Osteoblast (primary cell): ENCODE results near the gene COL23A1. TPM values are rescaled to one million over a fixed set of nuclear protein-coding genes. Genes with fewer than 3 reads are reported as not detected.
A peak's percentile ranks its signal among the peaks of the same experiment; 100 is the strongest.

ENCODE experiments used
- DNase-seq: peaks from one replicate; pipeline ENCODE4 v3.0.0; 2011; ENCODE audit warnings: low spot score, mixed read lengths; ENCODE audit not compliant: insufficient read length; ENCODE audit errors: missing footprints
- H2AFZ ChIP-seq: 2 replicates; pipeline ENCODE4 v1.6.0; 2011; ENCODE audit warnings: mild to moderate bottlenecking, low read length
- H3K27ac ChIP-seq: 2 replicates; pipeline ENCODE4 v1.5.1; 2011; ENCODE audit warnings: mild to moderate bottlenecking, low read depth, low read length, moderate library complexity
- H3K27me3 ChIP-seq: 2 replicates; pipeline ENCODE4 v1.6.0; 2012; ENCODE audit warnings: mild to moderate bottlenecking, control low read depth, inconsistent platforms, low read length, moderate library complexity; ENCODE audit not compliant: insufficient read depth
- H3K36me3 ChIP-seq: 2 replicates; pipeline ENCODE4 v1.5.1; 2011; ENCODE audit warnings: mild to moderate bottlenecking, low read length, control low read depth, moderate library complexity; ENCODE audit not compliant: insufficient read depth
- H3K4me1 ChIP-seq: 2 replicates; pipeline ENCODE4 v1.5.1; 2011; ENCODE audit warnings: mild to moderate bottlenecking, low read length, control low read depth, moderate library complexity; ENCODE audit not compliant: insufficient read depth
- H3K4me2 ChIP-seq: 2 replicates; pipeline ENCODE4 v1.6.0; 2011; ENCODE audit warnings: mild to moderate bottlenecking, low read length; ENCODE audit not compliant: insufficient read depth
- H3K4me3 ChIP-seq: fragments of 200-600 bp; sonication (generic); 3 replicates; pipeline ENCODE4 v1.5.1; 2012; ENCODE audit warnings: mild to moderate bottlenecking, low read length, inconsistent platforms; ENCODE audit not compliant: insufficient read depth
- H3K79me2 ChIP-seq: 2 replicates; pipeline ENCODE4 v1.6.0; 2012; ENCODE audit warnings: mild to moderate bottlenecking, low read length, control low read depth, inconsistent platforms; ENCODE audit not compliant: insufficient read depth
- H3K9me3 ChIP-seq: 2 replicates; pipeline ENCODE4 v1.5.1; 2011; ENCODE audit warnings: low read depth, low read length, control low read depth
- H4K20me1 ChIP-seq: 2 replicates; pipeline ENCODE4 v1.6.0; 2012; ENCODE audit warnings: mild to moderate bottlenecking, low read length, control low read depth; ENCODE audit not compliant: insufficient read depth
- CTCF ChIP-seq: IDR thresholded peaks from 2 replicates; pipeline ENCODE4 v1.5.1; 2011; ENCODE audit warnings: mild to moderate bottlenecking, low read depth, low read length, moderate library complexity; ENCODE audit errors: extremely low read depth
- total RNA-seq: library from RNA; depleted of rRNA; stranded (reverse); fragments of >200 nt; gene quantifications from 2 replicates; pipeline ENCODE4 v1.2.3, GENCODE V29; 2012

The COL23A1 gene
- total RNA-seq, 1 donor: under 0.01 TPM

GRCh38 chr5:178449163-178450070 lies 140.8 kb downstream of the COL23A1 start:
- no peak overlapping the region for H3K4me3 ChIP-seq
- no peak overlapping the region for H3K4me2 ChIP-seq
- no peak for DNase-seq
- no peak overlapping the region for H2AFZ ChIP-seq
- no peaks in the 10 kb centered on the region for H3K79me2 ChIP-seq
- no peaks in the 10 kb centered on the region for H3K4me1 ChIP-seq
- no peaks in the 10 kb centered on the region for H3K27me3 ChIP-seq
- TF ChIP-seq CTCF: no peak
- H3K9me3 ChIP-seq: no peaks in the 10 kb centered on the region
- H3K27ac ChIP-seq: no peak overlapping the region
- H3K36me3 ChIP-seq: no peaks in the 10 kb centered on the region
- no peaks in the 10 kb centered on the region for H4K20me1 ChIP-seq

GRCh38 chr5:178445534-178445933 lies 144.7 kb downstream of the COL23A1 start:
- Histone ChIP-seq H3K4me1 (no peaks in the 10 kb centered on the region), H3K27ac (no peak overlapping the region), H3K4me3 (no peak overlapping the region), H3K36me3 (no peaks in the 10 kb centered on the region), H3K27me3 (no peaks in the 10 kb centered on the region), H4K20me1 (no peaks in the 10 kb centered on the region), H3K79me2 (no peaks in the 10 kb centered on the region), H2AFZ (no peak overlapping the region), H3K4me2 (no peak overlapping the region), H3K9me3 (no peaks in the 10 kb centered on the region)
- no peak for TF ChIP-seq CTCF
- no peak for DNase-seq

- Histone ChIP-seq H3K4me2 (no peak overlapping the region), H3K4me3 (no peak overlapping the region), H4K20me1 (no peaks in the 10 kb centered on the region), H3K27me3 (no peaks in the 10 kb centered on the region), H3K27ac (no peak overlapping the region), H3K79me2 (no peaks in the 10 kb centered on the region), H2AFZ (no peak overlapping the region), H3K36me3 (no peaks in the 10 kb centered on the region), H3K4me1 (no peaks in the 10 kb centered on the region), H3K9me3 (no peaks in the 10 kb centered on the region)
- DNase-seq: peak; percentile 22
- TF ChIP-seq CTCF: no peak
These were observed 147.6 kb downstream of the COL23A1 start for GRCh38 chr5:178442405-178443257.
